DMS 273 (cell line): ENCODE measurements around the gene SNX2.
A peak's percentile ranks its signal among the peaks of the same experiment; 100 is the strongest.

Experiments
- DNase-seq: peaks from one replicate; lab custom pipeline; 2025; ENCODE audit not compliant: unreplicated experiment; lab: John Stamatoyannopoulos, UW

SNX2 gene

DNA sequence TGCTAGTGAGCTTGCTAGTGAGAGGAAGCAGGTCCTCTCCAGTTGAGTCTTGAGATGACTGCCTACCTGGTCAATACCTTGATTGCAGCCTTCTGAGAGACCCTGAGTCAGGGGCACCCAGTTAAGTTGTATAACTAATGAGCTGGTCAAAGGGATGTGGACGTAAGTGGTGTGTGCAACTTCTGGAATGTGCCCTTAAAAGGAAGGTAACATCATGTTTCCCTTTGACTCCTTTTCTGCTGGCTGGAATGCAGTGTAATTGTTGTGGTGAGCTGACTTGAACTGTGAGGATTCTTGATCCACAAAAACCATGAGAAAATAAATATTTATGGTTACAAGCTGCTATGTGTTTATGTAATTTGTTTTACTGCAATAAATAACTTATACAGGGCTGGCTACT lies 2.4 kb upstream of the SNX2 start:
- DNase-seq, result no peak

DNA sequence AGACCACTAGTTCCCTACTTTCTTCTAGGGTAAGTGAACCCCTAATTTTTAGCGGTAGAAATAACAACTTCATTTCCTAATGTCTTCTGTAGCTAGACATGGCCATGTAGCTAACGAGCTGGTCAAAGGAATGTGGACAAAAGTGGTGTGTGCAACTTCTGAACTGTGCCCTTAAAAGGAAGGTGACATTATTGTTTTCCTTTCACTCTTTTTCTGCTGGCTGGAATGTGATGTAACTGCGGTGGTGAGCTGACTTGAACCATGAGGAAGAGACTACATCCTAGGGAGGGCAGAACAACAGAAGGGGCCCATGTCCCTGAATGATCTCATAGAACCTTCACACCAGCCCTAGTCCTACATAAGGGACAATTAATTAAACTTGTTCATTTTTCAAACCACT lies 1.3 kb upstream of the SNX2 start:
- no peak for DNase-seq

DNA sequence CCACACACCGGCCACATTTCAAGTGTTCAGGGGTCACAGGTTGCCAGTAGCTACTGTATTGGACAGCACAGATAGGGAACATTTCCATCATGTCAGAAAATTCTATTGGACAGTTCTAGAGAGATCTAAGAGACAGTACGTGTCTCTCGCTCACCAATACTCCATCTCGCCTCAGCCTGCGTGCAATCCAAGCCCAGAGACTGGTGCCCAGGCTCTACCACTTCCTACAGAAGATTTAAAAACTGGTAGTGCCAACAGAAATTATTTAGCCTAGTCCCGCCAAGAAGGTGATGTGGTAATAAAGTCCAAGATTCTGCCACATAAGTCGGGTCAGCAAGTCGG lies 390 bp upstream of the SNX2 start:
- DNase-seq, result no peak

DNA sequence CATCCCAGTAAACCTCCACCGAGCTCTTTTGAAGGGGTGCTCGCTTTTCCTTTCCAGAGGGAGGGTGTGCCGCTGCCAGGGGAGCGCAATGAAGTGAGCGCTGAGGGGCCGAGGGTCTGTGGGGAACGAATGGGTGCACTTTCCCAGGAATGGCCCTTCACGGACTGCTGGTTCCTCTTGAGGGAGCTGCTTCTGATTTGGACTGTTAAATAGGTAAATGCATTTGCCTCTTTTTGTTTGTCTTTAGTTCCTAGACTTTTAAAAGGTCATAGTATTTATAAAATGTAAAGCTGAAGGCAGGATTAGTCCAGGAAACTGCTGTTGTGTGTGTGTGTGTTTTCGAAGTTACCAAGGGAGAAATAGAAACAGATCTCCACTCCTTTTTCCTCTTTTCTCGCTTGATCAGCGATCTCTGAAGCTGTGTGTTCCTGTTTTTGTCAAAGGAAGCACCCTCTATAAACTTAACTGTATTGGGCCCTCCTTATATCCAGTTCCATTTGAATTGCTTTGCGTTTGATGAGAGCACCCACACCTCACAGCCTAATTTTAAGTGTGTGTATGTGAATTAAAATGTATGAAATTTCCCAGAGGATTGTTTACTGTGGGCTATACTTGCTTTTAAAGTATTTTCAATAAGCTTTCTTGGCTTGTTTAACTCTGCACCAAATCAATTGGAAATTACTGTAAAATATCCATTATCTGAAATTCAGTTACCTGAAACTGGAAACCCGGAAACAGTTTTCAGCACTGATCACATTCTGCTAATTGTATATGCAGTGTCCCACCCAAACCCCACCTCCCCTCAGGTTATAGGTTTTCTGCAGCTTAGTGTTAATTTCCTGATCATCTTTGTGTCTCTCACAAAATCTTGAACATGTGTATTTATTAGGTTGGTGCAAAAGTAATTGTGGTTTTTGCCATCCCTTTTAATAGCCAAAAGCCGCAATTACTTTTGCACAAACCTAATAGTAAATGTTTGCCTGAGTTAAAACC lies 966 bp downstream of the SNX2 start:
- peak; percentile 72 for DNase-seq

DNA sequence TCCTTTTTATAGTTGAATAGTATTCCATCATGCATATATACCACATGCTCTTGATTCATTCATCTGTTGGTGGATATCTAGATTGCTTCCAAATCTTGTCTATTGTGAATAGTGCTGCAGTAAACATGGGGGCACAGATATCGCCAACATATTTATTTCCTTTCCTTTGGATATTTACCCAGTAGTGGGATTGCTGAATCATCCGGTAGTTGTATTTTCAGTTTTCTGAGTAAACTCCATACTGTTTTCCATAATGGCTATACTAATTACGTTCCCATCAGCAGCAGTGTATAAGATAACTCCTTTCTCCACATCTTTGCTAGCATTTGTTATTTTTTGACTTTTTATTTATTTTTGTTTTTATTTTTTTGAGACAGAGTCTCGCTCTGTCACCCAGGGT lies 3.3 kb downstream of the SNX2 start:
- DNase-seq, result no peak

DNA sequence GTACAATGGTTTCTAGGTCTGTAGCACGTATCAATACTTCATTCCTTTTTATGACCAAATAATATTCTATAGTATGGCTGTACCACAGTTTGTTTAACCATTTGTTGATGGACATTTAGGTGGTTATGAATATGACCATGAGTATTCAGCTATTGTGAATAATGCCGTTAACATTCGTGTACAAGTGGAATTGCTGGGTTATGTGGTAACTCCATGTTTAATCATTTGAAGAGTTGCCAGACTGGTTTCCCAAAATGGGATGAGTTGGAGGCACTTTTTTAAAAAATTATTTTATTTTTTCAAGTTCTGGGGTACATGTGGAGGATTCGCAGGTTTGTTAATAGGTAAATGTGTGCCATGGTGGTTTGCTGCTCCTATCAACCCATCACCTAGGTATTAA lies 4.6 kb downstream of the SNX2 start:
- DNase-seq, result no peak

- no peak for DNase-seq
Measured at GRCh38 chr5:122780296-122780695, 5.4 kb downstream of the SNX2 start.

DNA sequence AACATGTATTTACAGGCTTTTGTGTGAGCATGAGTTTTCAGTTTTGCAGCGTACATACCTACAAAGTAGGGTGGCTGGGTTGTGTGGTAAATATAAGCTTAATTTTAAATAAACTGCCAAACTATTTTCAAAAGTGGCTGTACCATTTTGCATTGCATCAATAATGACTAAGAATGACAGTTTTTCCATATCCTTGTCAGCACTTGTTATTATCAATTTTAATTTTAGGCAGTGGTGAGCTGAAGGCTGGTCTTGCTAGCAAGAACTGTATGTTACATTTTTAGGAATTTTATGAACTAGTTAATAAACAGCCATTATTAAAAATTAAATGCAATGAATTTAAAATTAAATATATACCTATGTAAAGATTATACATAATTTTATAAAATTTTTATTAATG lies 6.6 kb downstream of the SNX2 start:
- DNase-seq, result no peak

- no peak for DNase-seq
Measured at GRCh38 chr5:122785294-122785693, 10.4 kb downstream of the SNX2 start.

- no peak for DNase-seq
Measured at GRCh38 chr5:122788371-122788770, 13.5 kb downstream of the SNX2 start.

- no peak for DNase-seq
Measured at GRCh38 chr5:122788996-122789395, 14.1 kb downstream of the SNX2 start.

- no peak for DNase-seq
Measured at GRCh38 chr5:122789461-122790171, 14.7 kb downstream of the SNX2 start.

DNA sequence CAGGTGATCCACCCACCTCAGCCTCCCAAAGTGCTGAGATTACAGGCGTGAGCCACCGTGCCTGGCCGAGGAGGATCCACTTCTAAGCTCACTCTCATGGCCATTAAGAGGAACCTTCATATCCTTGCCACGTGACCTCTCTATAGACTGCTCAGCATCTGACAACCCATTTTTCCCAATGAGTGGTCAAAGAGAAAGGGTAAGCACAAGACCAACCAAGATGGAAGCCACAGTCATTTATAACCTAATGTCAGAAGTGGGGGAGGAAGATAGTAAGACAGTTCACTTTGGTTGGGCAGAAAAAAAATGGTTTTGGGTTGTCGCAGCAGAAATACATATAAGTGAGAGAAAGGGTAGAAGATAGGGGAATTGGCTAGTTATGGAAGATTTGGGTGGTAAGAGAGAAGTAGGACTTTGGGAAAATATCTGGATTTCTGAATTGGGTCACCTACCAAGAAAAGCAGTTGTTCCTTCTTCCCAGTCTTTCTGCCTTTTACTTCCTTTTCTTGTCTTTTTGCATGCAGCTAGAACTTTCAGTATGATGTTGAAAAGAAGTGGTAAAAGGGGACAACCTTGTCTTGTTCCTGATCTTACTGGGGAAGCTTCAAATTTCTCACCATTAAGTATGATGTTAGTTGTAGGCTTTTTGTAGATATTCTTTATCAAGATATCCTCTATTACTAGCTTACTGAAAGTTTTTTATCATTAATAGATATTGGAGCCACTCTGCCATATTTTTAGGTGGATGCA lies 15.6 kb downstream of the SNX2 start:
- no peak for DNase-seq

GRCh38 chr5:122805481-122805880 lies 30.6 kb downstream of the SNX2 start:
- DNase-seq, result no peak

GRCh38 chr5:122810405-122810804 lies 35.5 kb downstream of the SNX2 start:
- DNase-seq, result no peak

DNA sequence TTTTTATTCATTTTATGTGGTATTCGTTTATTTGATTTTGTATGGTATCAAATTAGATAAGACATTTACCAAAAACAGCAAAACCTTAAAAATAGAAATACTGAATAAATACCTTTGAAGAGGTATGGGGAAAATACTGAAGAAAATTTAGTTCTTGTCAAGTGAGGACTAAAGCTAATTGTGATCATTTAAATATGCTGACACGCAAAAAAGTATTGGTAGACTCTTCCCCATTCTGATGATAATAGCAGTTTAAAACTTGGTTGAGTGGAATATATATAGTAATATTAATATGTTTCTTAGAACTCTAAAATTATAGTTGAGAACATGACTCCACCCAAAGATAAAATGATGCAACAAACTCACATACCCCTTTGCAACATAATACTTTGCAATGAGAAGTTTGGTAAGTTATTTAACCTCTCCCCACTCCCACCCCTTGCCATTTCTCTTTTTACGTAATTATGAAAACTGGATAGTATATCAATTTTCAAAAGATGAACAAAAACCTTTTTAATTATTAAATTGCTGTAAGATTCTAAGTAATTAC lies 40.4 kb downstream of the SNX2 start:
- DNase-seq, result no peak

- no peak for DNase-seq
Measured at GRCh38 chr5:122816756-122817155, 41.9 kb downstream of the SNX2 start.

DNA sequence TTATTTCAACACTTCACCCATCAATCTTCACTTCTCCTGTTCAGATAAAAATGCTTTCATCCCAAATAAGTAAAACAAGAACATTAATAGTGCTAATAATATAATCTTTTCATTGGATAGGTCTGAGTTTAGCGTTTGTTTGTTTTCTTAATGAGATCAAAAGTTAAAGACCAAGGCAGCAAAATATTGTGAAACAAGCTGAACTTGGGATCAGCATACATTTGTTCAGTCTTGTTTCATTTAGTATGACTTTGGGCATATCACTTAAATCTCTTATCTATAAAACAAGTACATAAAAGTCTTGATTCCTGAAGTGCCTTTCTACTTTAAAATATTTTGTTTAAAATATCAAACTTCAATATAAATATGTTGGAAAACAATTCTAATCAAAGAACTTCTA lies 57.1 kb downstream of the SNX2 start:
- no peak for DNase-seq

DNA sequence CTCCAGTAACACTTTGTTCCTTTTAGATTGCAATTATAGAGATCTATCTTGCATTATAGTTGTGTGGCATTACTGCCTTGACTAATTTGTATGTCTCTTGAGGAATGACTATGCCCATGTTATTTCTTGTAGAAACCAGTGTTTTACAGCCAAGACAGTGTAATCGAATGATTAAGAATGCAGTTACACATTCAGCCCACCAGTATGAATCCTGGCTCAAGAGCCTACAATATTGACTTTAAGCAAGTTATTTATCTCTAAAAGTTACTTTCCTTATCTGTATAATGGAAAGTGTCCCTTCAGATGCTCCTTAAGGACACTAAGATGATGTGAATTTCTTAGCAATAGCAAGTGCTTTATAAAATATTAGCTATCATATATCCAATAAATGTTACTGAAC lies 60.8 kb downstream of the SNX2 start:
- DNase-seq, result no peak

- DNase-seq, result no peak
Measured at GRCh38 chr5:122836947-122837346, 62.1 kb downstream of the SNX2 start.

- no peak for DNase-seq
Measured at GRCh38 chr5:122839731-122840130, 64.9 kb downstream of the SNX2 start.
